K562 (cell line): ENCODE data around the gene APLNR.

Source experiments
- ATF2 ChIP-seq: sonication (generic); formaldehyde crosslinking; IDR thresholded peaks from 2 replicates; pipeline ENCODE4 v1.8.1; 2022; ENCODE audit warnings: missing genetic modification reagents
- BACH1 ChIP-seq: fragments of 200-800 bp; sonication (Bioruptor generic); IDR thresholded peaks from 2 replicates; pipeline ENCODE4 v1.6.1; 2016; ENCODE audit warnings: missing genetic modification characterization, missing compliant biosample characterization
- CHD4 ChIP-seq: fragments of 200-600 bp; sonication (generic); IDR thresholded peaks from 3 replicates; pipeline ENCODE4 v1.6.1; 2012; ENCODE audit warnings: low read depth, mild to moderate bottlenecking, mixed read lengths, low read length, inconsistent platforms; ENCODE audit not compliant: insufficient read depth, insufficient replicate concordance, poor library complexity, severe bottlenecking
- CTCF ChIP-seq, 3 experiments: IDR thresholded peaks in 2 of 3; conservative IDR thresholded peaks in 1 of 3; 2 replicates each; pipeline ENCODE4 v1.5.1; 2011 to 2012; ENCODE audit warnings: low read length in 3 of 3, mild to moderate bottlenecking in 3 of 3, control low read depth in 2 of 3, improper control_type of control experiment in 1 of 3, inconsistent platforms in 1 of 3, low read depth in 1 of 3, mixed read lengths in 1 of 3, moderate library complexity in 1 of 3; ENCODE audit not compliant: insufficient read depth in 2 of 3
- FOXP1 ChIP-seq: sonication (generic); formaldehyde crosslinking; IDR thresholded peaks from 2 replicates; pipeline ENCODE4 v1.8.0; 2022; ENCODE audit warnings: mild to moderate bottlenecking, missing genetic modification reagents
- IFI16 ChIP-seq: fragments of 250-450 bp; sonication (Bioruptor Pico); IDR thresholded peaks from 2 replicates; pipeline ENCODE4 v2.1.2; 2022; ENCODE audit warnings: mild to moderate bottlenecking, inconsistent platforms
- IRF9 ChIP-seq: fragments of 450-650 bp; IDR thresholded peaks from 2 replicates; pipeline ENCODE4 v1.6.1; 2016; ENCODE audit warnings: missing biosample characterization, missing genetic modification characterization
- NFRKB ChIP-seq: fragments of 450-650 bp; IDR thresholded peaks from 2 replicates; pipeline ENCODE4 v1.6.1; 2016; ENCODE audit warnings: low read depth
- NRF1 ChIP-seq, 2 experiments: fragments of 450-650 bp; IDR thresholded peaks in 1 of 2; conservative IDR thresholded peaks in 1 of 2; 2 replicates each; pipeline ENCODE4 v1.6.1; 2014; ENCODE audit warnings: mild to moderate bottlenecking in 2 of 2
- RCOR1 ChIP-seq, 2 experiments: IDR thresholded peaks; 2 replicates each; pipeline ENCODE4 v1.6.1; 2012; ENCODE audit warnings: low read depth in 2 of 2, low read length in 2 of 2, borderline replicate concordance in 1 of 2, improper control_type of control experiment in 1 of 2
- YY1 ChIP-seq, 3 experiments: IDR thresholded peaks; 2 replicates each; pipeline ENCODE4 v1.6.1; 2011; ENCODE audit warnings: low read length in 2 of 3, mild to moderate bottlenecking in 2 of 3, moderate library complexity in 2 of 3, borderline replicate concordance in 1 of 3, control low read depth in 1 of 3, low read depth in 1 of 3; ENCODE audit not compliant: insufficient read depth in 3 of 3, insufficient replicate concordance in 2 of 3, control insufficient read depth in 1 of 3, insufficient read length in 1 of 3; ENCODE audit errors: extremely low read depth in 1 of 3
- ZNF347 ChIP-seq: fragments of 450-650 bp; formaldehyde crosslinking; IDR thresholded peaks from 2 replicates; pipeline ENCODE4 v1.4.0; 2020; ENCODE audit warnings: low read depth, mild to moderate bottlenecking, moderate library complexity
- ZNF395 ChIP-seq: fragments of 200-800 bp; sonication (Bioruptor generic); IDR thresholded peaks from 2 replicates; pipeline ENCODE4 v1.6.1; 2017; ENCODE audit warnings: missing genetic modification characterization, missing compliant biosample characterization

- no peak for TF ChIP-seq IRF9 (tag)
- no peak for TF ChIP-seq ZNF347 (CRISPR knock-in tag)
- no peak for TF ChIP-seq RCOR1 (IDR thresholded peaks at IDR 0.05; ENCODE audit: borderline replicate concordance in 1 of 2, low read depth in 2 of 2, low read length in 2 of 2)
- no peak for TF ChIP-seq NRF1 (conservative IDR thresholded peaks at IDR 0.05 in 1 of 2, IDR thresholded peaks at IDR 0.05 in 1 of 2)
- TF ChIP-seq CHD4: no peak
- TF ChIP-seq CTCF (IDR thresholded peaks at IDR 0.05 in 2 of 3, conservative IDR thresholded peaks at IDR 0.05 in 1 of 3; ENCODE audit: insufficient read depth in 2 of 3, low read depth in 1 of 3, low read length in 3 of 3): no peak
- TF ChIP-seq YY1 (IDR thresholded peaks at IDR 0.05; ENCODE audit: borderline replicate concordance in 1 of 3, control insufficient read depth in 1 of 3, extremely low read depth in 1 of 3, insufficient read depth in 3 of 3, insufficient read length in 1 of 3, insufficient replicate concordance in 2 of 3, low read depth in 1 of 3, low read length in 2 of 3): no peak
- TF ChIP-seq BACH1 (tag): no peak
- no peak for TF ChIP-seq ATF2
- no peak for TF ChIP-seq FOXP1 (CRISPR knock-in tag)
- TF ChIP-seq NFRKB: no peak
- no peak for TF ChIP-seq IFI16 (CRISPR knock-in tag)
- TF ChIP-seq ZNF395 (CRISPR knock-in tag): no peak
Measured at GRCh38 chr11:57233702-57234101, 3.3 kb downstream of the APLNR start.
